ENCODE data around the gene SACS.
A peak's percentile ranks its signal among the peaks of the same experiment; 100 is the strongest.

The SACS gene

GRCh38 chr13:23467048-23467931, 33.8 kb upstream of the SACS start:
- H3K4me2 ChIP-seq (ENCODE audit: low read length), result no peak overlapping the region
- no peaks in the 10 kb centered on the region for H3K27me3 ChIP-seq (ENCODE audit: control insufficient read depth, insufficient read depth, low read length)
- H3K36me3 ChIP-seq (ENCODE audit: control insufficient read depth, insufficient read depth, low read length), result no peaks in the 10 kb centered on the region
- TF ChIP-seq CTCF (IDR thresholded peaks at IDR 0.05), result no peak
- peaks cover 7% of the 10 kb centered on the region for H3K4me1 ChIP-seq
- no peak overlapping the region for H3K4me3 ChIP-seq (ENCODE audit: low read depth, low read length)
- H3K79me2 ChIP-seq, result no peaks in the 10 kb centered on the region
- H2AFZ ChIP-seq, result peak overlapping the region; percentile 86
- no peak overlapping the region for H3K9ac ChIP-seq
- no peaks in the 10 kb centered on the region for H3K9me3 ChIP-seq (ENCODE audit: control insufficient read depth, low read length)
- peak overlapping the region; percentile 82 for H3K27ac ChIP-seq

GRCh38 chr13:23466144-23467002, 32.9 kb upstream of the SACS start:
- H3K79me2 ChIP-seq, result no peaks in the 10 kb centered on the region
- TF ChIP-seq CTCF (IDR thresholded peaks at IDR 0.05), result peak; percentile 44

GRCh38 chr13:23463661-23464060, 30.2 kb upstream of the SACS start:
- Histone ChIP-seq H3K9ac (no peak overlapping the region), H3K4me1 (peaks cover 11% of the 10 kb centered on the region), H3K36me3 (ENCODE audit: control insufficient read depth, insufficient read depth, low read length) (no peaks in the 10 kb centered on the region), H3K4me2 (ENCODE audit: low read length) (no peak overlapping the region), H3K9me3 (ENCODE audit: control insufficient read depth, low read length) (no peaks in the 10 kb centered on the region), H3K79me2 (no peaks in the 10 kb centered on the region), H3K27me3 (ENCODE audit: control insufficient read depth, insufficient read depth, low read length) (no peaks in the 10 kb centered on the region), H2AFZ (no peak overlapping the region), H3K27ac (peak overlapping the region; percentile 66), H3K4me3 (ENCODE audit: low read depth, low read length) (no peak overlapping the region)
- no peak for TF ChIP-seq CTCF (IDR thresholded peaks at IDR 0.05)

More at GRCh38 chr13:23466144-23467002, 32.9 kb upstream of the SACS start:
- no peaks in the 10 kb centered on the region for H3K9me3 ChIP-seq (ENCODE audit: control insufficient read depth, low read length)
- peak overlapping the region; percentile 43 for H3K4me3 ChIP-seq (ENCODE audit: low read depth, low read length)
- peak overlapping the region; percentile 86 for H2AFZ ChIP-seq
- no peaks in the 10 kb centered on the region for H3K36me3 ChIP-seq (ENCODE audit: control insufficient read depth, insufficient read depth, low read length)
- H3K27me3 ChIP-seq (ENCODE audit: control insufficient read depth, insufficient read depth, low read length), result no peaks in the 10 kb centered on the region
- H3K9ac ChIP-seq, result no peak overlapping the region
- H3K4me2 ChIP-seq (ENCODE audit: low read length), result peak overlapping the region; percentile 66
- peaks cover 7% of the 10 kb centered on the region for H3K4me1 ChIP-seq
- H3K27ac ChIP-seq, result peak overlapping the region; percentile 82

GRCh38 chr13:23462815-23463559, 29.5 kb upstream of the SACS start:
- Histone ChIP-seq H2AFZ (no peak overlapping the region), H3K27me3 (ENCODE audit: control insufficient read depth, insufficient read depth, low read length) (no peaks in the 10 kb centered on the region), H3K4me2 (ENCODE audit: low read length) (no peak overlapping the region), H3K36me3 (ENCODE audit: control insufficient read depth, insufficient read depth, low read length) (no peaks in the 10 kb centered on the region), H3K27ac (peak overlapping the region; percentile 66), H3K79me2 (no peaks in the 10 kb centered on the region), H3K9me3 (ENCODE audit: control insufficient read depth, low read length) (no peaks in the 10 kb centered on the region), H3K4me1 (peaks cover 14% of the 10 kb centered on the region), H3K9ac (no peak overlapping the region), H3K4me3 (ENCODE audit: low read depth, low read length) (no peak overlapping the region)
- TF ChIP-seq CTCF (IDR thresholded peaks at IDR 0.05), result no peak

All from parathyroid adenoma (tissue), 2 donors.